ENCODE measurements around the gene FGR.
"Not testable (repeated sequence)": the region's sequence is repeated elsewhere in the genome, so short reads cannot be mapped to it uniquely, and the experiment has no call there.

The FGR gene

DNA sequence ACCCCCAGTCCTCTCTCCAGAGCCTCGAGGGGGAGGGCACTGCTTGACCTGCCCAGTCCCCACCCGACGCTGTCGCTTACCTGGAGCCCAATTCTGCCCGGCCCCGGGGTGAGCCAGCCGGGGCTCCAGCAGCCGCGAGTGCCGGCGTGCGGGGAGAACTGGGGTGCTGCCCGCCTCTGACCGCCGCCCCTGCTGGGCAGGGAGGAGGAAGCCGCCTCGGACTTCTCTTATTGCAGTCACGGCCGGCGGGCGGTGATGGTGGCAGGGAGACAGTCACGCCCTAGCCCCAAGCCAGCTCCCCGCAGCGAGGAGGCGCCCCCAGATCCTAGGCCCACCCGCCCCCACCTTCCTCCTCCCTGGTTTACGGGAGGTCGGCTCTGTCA lies at the start of gene FGR:
TSS of gene FGR (minus strand) at position 201 of the 383 bp plus-strand sequence. CDS start 11,269 bp downstream, outside the sequence.
- H3K36me3 Mint-ChIP-seq = no peaks in the 10 kb centered on the region
- H3K4me1 Mint-ChIP-seq (ENCODE audit: low read depth) = peaks cover 62% of the 10 kb centered on the region
- H3K27ac Mint-ChIP-seq = no peak within 1 kb of the TSS
- H3K9me3 Mint-ChIP-seq (ENCODE audit: low read depth) = no peaks in the 10 kb centered on the region
- peak within 1 kb of the TSS; percentile 65 for H3K4me3 Mint-ChIP-seq
- no peaks in the 10 kb centered on the region for H3K27me3 Mint-ChIP-seq

DNA sequence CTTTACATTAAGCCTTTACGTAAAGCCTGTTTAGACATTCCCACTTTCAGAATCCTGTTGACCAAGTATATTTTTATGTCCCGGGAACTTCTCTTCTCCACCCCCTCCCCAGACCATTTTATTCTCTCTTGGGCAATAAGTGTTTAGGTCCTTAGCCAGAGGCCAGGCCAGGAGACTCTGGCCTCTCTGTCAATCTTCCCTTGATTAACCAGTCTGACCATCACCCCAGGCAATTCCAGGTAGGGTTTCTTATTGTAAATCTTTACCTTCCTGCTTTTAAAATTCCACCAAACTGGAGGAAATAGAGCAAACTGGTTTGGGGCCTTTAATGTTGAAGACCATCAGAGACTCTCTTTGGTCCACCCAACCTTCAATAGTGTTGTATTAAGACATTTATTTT lies 49.2 kb upstream of the FGR start:
- Mint-ChIP-seq H3K36me3 (peaks cover 8% of the 10 kb centered on the region), H3K4me1 (ENCODE audit: low read depth) (no peaks in the 10 kb centered on the region), H3K9me3 (ENCODE audit: low read depth) (no peaks in the 10 kb centered on the region), H3K4me3 (no peak overlapping the region), H3K27ac (no peak overlapping the region), H3K27me3 (no peaks in the 10 kb centered on the region)

DNA sequence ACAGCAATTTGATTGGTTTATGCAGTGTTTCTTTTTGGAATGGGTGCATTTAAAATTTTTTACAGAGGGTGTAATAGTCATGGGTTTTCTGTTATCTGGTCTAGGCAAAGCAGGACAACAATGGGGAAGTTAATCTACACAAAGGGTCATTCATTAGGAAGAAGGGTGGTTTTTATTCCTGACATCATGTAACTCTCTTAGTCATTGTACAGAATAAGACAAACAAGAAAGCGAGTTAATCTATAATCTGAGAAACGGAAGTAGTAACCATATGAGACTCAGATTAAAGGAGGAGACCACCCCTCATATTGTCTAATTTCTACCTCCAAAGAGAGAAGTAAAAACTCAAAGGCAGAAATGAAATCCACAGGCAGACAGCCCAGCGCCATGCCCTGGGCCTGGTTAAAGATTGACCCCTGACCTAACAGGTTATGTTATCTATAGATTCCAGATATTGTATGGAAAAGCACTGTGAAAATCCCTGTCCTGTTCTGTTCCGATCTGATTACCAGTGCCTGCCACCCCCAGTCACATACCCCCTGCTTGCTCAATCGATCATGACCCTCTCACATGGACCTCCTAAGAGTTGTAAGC lies 47.5 kb upstream of the FGR start:
- Mint-ChIP-seq H3K4me3 (no peak overlapping the region), H3K36me3 (peaks cover 8% of the 10 kb centered on the region), H3K27me3 (no peaks in the 10 kb centered on the region), H3K4me1 (ENCODE audit: low read depth) (no peaks in the 10 kb centered on the region), H3K27ac (no peak overlapping the region), H3K9me3 (ENCODE audit: low read depth) (no peaks in the 10 kb centered on the region)

DNA sequence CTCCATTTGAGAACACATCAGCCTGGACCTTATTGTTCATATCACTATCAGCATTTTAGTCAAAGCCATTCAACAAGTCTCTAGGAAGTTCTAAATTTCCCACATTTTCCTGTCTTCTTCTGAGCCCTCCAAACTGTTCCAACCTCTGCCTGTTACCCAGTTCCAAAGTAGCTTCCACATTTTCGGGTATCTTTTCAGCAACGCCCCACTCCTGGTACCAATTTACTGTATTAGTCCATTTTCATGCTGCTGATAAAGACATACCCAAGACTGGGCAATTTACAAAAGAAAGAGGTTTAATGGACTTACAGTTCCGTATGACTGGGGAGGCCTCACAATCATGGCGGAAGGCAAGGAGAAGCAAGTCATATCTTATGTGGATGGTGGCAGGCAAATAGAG lies 46.6 kb upstream of the FGR start:
- H3K27ac Mint-ChIP-seq, H3K4me3 Mint-ChIP-seq: not testable (repeated sequence)

DNA sequence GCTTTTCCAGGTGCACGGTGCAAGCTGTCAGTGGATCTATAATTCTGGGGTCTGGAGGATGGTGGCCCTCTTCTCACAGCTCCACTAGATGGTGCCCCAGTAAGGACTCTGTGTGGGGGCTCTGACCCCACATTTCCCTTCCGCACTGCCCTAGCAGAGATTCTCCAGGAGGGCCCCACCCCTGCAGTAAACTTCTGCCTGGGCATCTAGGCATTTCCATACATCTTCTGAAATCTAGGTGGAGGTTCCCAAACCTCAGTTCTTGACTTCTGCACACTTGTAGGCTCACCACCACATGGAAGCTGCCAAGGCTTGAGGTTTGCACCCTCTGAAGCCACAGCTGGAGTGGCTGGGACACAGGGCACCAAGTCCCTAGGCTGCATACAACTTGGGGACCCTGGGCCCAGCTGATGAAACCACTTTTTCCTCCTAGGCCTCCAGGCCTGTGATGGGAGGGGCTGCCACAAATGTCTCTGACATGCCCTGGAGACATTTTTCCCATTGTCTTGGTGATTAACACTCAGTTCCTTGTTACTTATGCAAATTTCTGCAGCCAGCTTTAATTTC lies 45.3 kb upstream of the FGR start:
- not testable (repeated sequence) for H3K4me1 Mint-ChIP-seq (ENCODE audit: low read depth); H3K4me3 Mint-ChIP-seq; H3K27me3 Mint-ChIP-seq; H3K9me3 Mint-ChIP-seq (ENCODE audit: low read depth); H3K27ac Mint-ChIP-seq; H3K36me3 Mint-ChIP-seq

More for the DNA sequence above, 46.6 kb upstream of the FGR start:
- H3K4me1 Mint-ChIP-seq (ENCODE audit: low read depth); H3K27me3 Mint-ChIP-seq; H3K9me3 Mint-ChIP-seq (ENCODE audit: low read depth); H3K36me3 Mint-ChIP-seq: not testable (repeated sequence)

DNA sequence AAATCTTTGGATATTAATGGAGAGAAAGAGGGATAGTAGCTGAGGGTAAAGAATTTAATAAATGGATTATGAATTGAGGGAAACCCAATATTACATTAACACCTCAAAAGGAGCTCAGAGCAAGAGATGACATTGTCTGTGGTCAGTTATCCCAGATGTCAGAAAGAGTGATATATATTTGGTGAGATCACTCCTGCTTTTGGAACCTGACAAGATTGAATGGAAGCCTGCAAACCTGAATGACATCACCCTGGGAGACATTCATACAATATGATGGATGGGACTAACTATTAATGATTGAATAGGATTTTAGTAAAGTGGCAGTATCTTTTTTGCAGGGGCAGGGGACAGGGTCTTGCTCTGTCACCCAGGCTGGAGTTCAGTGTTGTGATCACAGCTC lies 43.8 kb upstream of the FGR start:
- no peak overlapping the region for H3K27ac Mint-ChIP-seq
- peaks cover 8% of the 10 kb centered on the region for H3K36me3 Mint-ChIP-seq
- H3K9me3 Mint-ChIP-seq (ENCODE audit: low read depth) = no peaks in the 10 kb centered on the region
- no peak overlapping the region for H3K4me3 Mint-ChIP-seq
- H3K4me1 Mint-ChIP-seq (ENCODE audit: low read depth) = no peaks in the 10 kb centered on the region
- H3K27me3 Mint-ChIP-seq = no peaks in the 10 kb centered on the region

DNA sequence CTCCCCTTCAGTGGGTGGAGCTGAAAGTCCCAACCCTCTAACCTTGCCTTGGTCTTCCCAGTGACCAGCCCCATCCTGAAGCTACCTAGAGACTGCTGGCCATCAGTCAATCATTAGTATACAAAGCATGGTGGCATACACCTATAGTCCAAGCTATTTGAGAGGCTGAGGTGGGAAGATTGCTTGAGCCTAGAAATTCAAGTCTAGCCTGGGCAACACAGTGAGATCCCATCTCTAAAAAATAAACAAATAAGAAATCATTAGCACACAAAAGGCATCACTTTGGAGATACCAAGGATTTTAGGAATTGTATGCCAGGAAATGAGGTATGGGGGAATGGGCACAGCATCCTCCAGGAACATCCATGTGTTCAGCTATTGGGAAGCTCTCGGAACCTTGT lies 41.4 kb upstream of the FGR start:
- H3K36me3 Mint-ChIP-seq = peaks cover 3% of the 10 kb centered on the region
- H3K4me1 Mint-ChIP-seq (ENCODE audit: low read depth) = peaks cover 15% of the 10 kb centered on the region
- no peaks in the 10 kb centered on the region for H3K27me3 Mint-ChIP-seq
- no peak overlapping the region for H3K4me3 Mint-ChIP-seq
- H3K9me3 Mint-ChIP-seq (ENCODE audit: low read depth) = no peaks in the 10 kb centered on the region
- H3K27ac Mint-ChIP-seq = no peak overlapping the region

DNA sequence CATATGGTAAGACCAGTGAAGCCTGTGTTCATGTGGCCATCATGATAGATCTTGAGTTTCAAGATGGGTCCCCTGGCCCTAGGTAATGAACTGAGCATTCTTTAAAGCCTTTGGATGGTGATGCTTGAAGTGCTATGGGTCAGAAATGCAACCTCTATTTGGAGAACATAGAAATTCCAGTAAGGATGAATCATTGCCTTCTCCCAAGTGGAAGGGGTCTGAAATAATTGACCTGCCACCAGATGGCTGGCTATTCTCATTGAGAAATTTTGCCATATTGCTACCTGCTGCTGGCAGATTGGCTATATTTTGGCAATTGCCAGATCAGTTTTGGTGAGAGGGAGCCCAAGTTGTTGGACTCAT lies 37.7 kb upstream of the FGR start:
- Mint-ChIP-seq H3K9me3 (ENCODE audit: low read depth) (no peaks in the 10 kb centered on the region), H3K36me3 (no peaks in the 10 kb centered on the region), H3K27me3 (no peaks in the 10 kb centered on the region), H3K27ac (peak overlapping the region; percentile 91), H3K4me3 (peak overlapping the region; percentile 92), H3K4me1 (ENCODE audit: low read depth) (peaks cover 41% of the 10 kb centered on the region)

DNA sequence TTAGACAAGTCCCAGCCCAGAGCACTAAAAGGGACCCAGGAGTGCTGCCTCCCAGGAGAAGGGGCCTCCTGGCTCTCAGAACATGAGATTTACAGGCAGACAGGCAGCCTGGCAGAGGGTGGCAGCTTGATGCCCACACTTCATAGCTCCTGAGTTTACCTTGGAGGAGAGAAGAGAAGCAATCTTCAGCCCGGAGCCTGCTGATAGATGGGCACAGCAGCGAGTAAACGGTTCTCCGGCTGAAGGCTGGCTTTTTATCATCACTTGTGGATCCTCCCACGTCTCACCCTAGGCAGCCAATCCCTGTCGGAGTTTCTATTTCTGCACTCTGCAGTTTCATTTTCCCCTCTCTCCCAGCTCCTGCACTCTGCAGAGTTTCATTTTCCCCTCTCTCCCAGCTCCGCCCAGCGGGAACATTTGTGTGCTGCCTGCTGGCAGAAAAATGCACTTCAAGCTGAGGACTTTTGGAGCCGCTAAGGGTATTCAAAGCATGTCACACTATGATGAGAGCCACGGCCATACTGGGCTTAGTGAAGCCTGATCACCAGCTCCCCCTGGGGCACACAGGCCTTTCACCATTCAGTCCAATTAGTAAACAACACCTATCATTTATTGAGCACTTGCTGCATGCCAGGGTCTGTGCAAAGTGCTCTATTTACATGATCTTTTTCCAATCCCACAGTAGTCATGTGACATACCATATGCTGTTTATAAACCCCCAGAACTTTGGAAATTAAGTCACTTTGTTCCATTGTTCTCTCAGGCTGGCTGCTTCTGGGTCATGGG lies 37.2 kb upstream of the FGR start, which contains the start of gene IFI6:
TSS of gene IFI6 (minus strand) at position 229 of the 786 bp plus-strand sequence. CDS start 2,878 bp downstream, outside the sequence.
- H3K27me3 Mint-ChIP-seq = no peaks in the 10 kb centered on the region
- H3K4me1 Mint-ChIP-seq (ENCODE audit: low read depth) = peaks cover 45% of the 10 kb centered on the region
- no peaks in the 10 kb centered on the region for H3K9me3 Mint-ChIP-seq (ENCODE audit: low read depth)
- peak within 1 kb of the TSS; percentile 91 for H3K27ac Mint-ChIP-seq
- peaks cover 4% of the 10 kb centered on the region for H3K36me3 Mint-ChIP-seq
- H3K4me3 Mint-ChIP-seq = peak within 1 kb of the TSS; percentile 92

DNA sequence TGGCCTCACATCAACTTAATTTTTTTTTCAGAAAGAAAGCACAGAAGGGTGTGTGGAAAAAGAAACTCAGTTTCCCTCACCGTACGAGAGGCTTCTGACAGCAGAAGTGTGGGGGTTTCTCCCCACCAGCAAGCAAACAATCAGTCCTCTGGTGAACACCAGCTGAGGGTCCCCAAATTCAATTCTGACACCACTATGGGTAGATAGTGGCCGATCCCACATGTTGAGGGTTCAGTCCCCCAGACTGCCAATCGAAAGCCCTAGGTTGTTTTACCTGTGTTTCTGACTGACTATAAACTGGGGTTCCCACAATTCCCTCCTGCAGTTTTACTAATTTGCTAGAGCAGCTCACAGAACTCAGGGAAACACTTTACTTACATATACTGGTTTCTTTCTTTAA lies 34.9 kb upstream of the FGR start:
- Mint-ChIP-seq H3K9me3 (ENCODE audit: low read depth) (no peaks in the 10 kb centered on the region), H3K4me3 (peak overlapping the region; percentile 92), H3K4me1 (ENCODE audit: low read depth) (peaks cover 45% of the 10 kb centered on the region), H3K36me3 (peaks cover 6% of the 10 kb centered on the region), H3K27me3 (no peaks in the 10 kb centered on the region), H3K27ac (peak overlapping the region; percentile 41)

DNA sequence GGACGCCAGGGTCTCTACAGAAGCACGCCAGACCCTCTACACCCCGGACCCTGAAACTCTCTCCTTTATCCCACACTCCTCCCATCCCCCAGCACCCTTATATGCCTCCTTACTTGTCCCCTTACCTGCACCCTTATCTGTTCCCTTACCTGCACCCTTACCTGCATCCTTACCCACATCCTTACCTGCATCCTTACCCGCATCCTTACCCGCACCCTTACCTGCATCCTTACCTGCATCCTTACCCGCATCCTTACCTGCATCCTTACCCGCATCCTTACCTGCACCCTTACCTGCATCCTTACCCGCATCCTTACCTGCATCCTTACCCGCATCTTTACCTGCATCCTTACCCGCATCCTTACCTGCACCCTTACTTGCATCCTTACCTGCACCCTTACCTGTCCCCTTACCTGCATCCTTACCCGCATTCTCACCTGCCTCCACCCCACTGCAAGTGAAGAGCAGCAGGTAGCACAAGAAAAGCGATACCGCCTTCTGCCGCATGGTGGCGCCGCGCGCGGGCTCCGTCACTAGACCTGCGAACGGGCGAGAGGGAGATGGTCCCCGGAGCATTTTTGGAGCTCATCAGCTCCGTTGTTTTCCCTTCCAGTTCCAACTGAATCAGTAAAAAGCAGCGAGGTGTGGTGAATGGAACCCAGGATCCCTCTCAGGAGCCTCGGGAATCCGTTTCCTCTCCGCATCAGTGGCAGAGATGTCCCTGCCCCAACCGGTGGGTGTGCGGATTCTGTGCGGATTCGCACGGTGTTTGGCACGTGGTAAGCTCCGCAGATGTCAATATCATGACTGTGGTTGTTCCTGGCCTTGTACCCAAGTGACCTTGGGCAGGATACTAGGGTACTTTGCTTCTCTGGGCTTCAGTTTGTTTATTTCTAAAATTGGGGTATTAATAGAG lies 34.1 kb upstream of the FGR start:
- Mint-ChIP-seq H3K27me3 (no peaks in the 10 kb centered on the region), H3K9me3 (ENCODE audit: low read depth) (no peaks in the 10 kb centered on the region), H3K27ac (peak overlapping the region; percentile 41), H3K36me3 (peaks cover 6% of the 10 kb centered on the region), H3K4me1 (ENCODE audit: low read depth) (peaks cover 45% of the 10 kb centered on the region), H3K4me3 (peak overlapping the region; percentile 92)

DNA sequence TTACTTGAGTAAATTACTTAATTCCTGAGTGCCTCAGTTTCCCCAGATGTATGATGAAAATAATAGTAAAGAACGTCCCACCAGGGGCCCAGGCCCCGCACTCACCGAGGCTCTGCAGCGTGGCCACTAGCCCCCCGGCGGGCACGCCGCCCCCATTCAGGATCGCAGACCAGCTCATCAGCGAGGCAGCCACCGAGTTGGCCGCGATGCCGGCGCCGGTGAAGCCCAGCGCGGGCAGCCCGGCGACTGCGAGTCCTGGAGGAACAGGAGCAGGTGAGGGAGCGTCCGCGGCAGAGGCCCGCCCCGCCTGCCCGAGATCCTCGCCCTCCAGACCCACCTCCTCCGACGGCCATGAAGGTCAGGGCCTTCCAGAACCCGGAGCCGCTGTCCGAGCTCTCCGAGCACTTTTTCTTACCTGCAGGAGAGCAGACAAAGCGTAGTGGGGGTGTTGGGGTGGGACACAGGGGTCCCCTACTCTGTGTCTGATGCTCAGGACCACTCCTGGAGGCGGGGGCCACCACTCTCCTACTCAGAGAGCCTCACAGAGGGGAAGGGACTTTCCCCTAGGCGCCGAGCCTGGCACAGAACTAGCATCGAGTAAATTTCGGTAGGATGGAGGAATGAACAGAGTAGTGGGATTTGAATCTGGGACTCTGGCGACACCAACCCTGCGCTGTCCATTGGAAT lies 33.3 kb upstream of the FGR start:
- Mint-ChIP-seq H3K27me3 (no peaks in the 10 kb centered on the region), H3K4me3 (no peak overlapping the region), H3K4me1 (ENCODE audit: low read depth) (peaks cover 45% of the 10 kb centered on the region), H3K27ac (no peak overlapping the region), H3K36me3 (peaks cover 6% of the 10 kb centered on the region), H3K9me3 (ENCODE audit: low read depth) (no peaks in the 10 kb centered on the region)

DNA sequence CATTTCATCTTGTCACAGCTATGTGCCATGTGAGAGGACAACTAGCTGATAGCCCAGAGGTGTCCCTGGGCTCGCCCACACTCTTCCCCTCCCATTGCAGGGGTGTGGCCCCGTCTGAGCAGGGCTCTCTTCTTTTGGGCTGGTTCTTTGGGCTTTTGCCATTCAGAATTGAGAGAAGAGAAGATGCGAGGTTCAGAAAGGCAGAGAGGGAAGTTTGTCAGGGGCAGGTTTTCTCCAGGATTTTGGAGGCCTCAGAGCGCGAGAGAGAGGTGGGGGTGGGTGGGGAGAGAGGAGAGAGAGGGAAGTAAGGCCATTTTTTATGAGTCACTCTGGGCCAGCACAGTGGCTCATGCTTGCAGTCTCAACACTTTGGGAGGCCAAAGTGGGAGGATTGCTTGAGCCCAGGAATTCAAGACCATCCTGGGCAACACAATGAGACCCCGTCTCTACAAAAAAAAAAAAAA lies 31.8 kb upstream of the FGR start:
- Mint-ChIP-seq H3K4me3 (no peak overlapping the region), H3K27ac (no peak overlapping the region), H3K9me3 (ENCODE audit: low read depth) (no peaks in the 10 kb centered on the region), H3K4me1 (ENCODE audit: low read depth) (peaks cover 47% of the 10 kb centered on the region), H3K36me3 (peaks cover 6% of the 10 kb centered on the region), H3K27me3 (no peaks in the 10 kb centered on the region)

DNA sequence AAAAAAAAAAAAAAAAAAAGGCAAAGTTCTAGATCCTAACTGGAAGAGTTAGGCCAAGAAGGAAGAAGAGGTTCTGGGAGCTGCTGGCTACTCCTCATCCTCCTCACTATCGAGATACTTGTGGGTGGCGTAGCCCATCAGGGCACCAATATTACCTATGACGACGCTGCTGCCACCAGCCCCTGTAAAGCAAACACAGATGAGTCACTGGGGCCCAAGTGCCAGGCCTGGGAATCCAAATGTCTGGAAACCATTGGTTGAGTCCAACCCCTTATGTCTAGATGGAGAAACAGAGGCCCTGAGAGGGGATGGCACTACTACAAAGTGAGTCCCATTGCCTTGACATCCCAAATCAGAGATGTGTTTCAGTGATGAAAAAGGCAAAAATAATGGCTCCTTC lies 31.3 kb upstream of the FGR start:
- Mint-ChIP-seq H3K27me3 (no peaks in the 10 kb centered on the region), H3K36me3 (peaks cover 6% of the 10 kb centered on the region), H3K4me1 (ENCODE audit: low read depth) (peaks cover 47% of the 10 kb centered on the region), H3K4me3 (no peak overlapping the region), H3K9me3 (ENCODE audit: low read depth) (no peaks in the 10 kb centered on the region), H3K27ac (no peak overlapping the region)
